Breast epithelium (tissue), 4 donors: ENCODE data around the gene PRIM1. TPM values are rescaled to one million over a fixed set of nuclear protein-coding genes. Genes with fewer than 3 reads are reported as not detected.
"Not testable (repeated sequence)": the region's sequence is repeated elsewhere in the genome, so short reads cannot be mapped to it uniquely, and the experiment has no call there.

Experiments used
- DNase-seq, 2 donors: peaks; one replicate each; pipeline ENCODE4 v3.0.0-alpha.2; 2019; ENCODE audit warnings: low spot score in 2 of 2
- H3K27ac ChIP-seq, 2 donors: fragments of 200-600 bp; sonication (generic) in 1 of 2; one replicate each; pipeline ENCODE4 v1.5.1; 2016 to 2019; ENCODE audit warnings: mild to moderate bottlenecking in 1 of 2
- H3K27me3 ChIP-seq, 2 donors: fragments of 200-600 bp; sonication (generic) in 1 of 2; one replicate each; pipeline versions ENCODE4 v1.5.1 to v1.6.0; 2017 to 2019; ENCODE audit warnings: control low read depth in 1 of 2, mild to moderate bottlenecking in 1 of 2
- H3K36me3 ChIP-seq: fragments of 200-600 bp; one replicate; pipeline ENCODE4 v1.5.1; 2019
- H3K4me1 ChIP-seq, 2 donors: fragments of 200-600 bp; sonication (generic); one replicate each; pipeline ENCODE4 v1.5.1; 2016 to 2019; ENCODE audit warnings: control low read depth in 1 of 2
- H3K4me3 ChIP-seq, 3 donors: fragments of 200-600 bp; sonication (generic); 1 replicate in 2 of 3; 2 replicates in 1 of 3; pipeline ENCODE4 v1.5.1; 2016 to 2019; ENCODE audit warnings: mild to moderate bottlenecking in 3 of 3, moderate library complexity in 2 of 3
- H3K9me3 ChIP-seq, 2 donors: fragments of 200-600 bp; sonication (generic) in 1 of 2; one replicate each; pipeline ENCODE4 v1.5.1; 2016 to 2019; ENCODE audit warnings: control low read depth in 1 of 2
- POLR2A ChIP-seq: fragments of 450-650 bp; IDR thresholded peaks from one replicate; pipeline ENCODE4 v1.6.1; 2016; ENCODE audit warnings: antibody characterized with exemption, mild to moderate bottlenecking, moderate library complexity
- POLR2AphosphoS5 ChIP-seq, 3 donors: sonication (generic); formaldehyde crosslinking; IDR thresholded peaks; one replicate each; pipeline ENCODE4 v1.6.1; 2017; ENCODE audit warnings: antibody characterized with exemption in 3 of 3
- intact Hi-C: fragments of 100-400 bp; cut with DNase I; formaldehyde crosslinking; loops from one replicate; pipeline ENCODE4 v1.15.1; 2023; ENCODE audit warnings: low total_unique reads
- total RNA-seq, 3 donors: library from RNA; depleted of rRNA; stranded (reverse); fragments of >200 nt; gene quantifications; one replicate each; pipeline ENCODE4 v1.1.0, GENCODE V29; 2016
- TF ChIP-seq, protein P1 (sequence below), 3 donors: fragments of 450-650 bp; IDR thresholded peaks; one replicate each; pipeline ENCODE4 v1.5.1; 2016 to 2017; ENCODE audit warnings: antibody characterized with exemption in 3 of 3, mild to moderate bottlenecking in 3 of 3, moderate library complexity in 3 of 3

The PRIM1 gene
- total RNA-seq, 3 donors from 2014 or later: 7.9 to 13.0 (median 8.3) TPM

DNA sequence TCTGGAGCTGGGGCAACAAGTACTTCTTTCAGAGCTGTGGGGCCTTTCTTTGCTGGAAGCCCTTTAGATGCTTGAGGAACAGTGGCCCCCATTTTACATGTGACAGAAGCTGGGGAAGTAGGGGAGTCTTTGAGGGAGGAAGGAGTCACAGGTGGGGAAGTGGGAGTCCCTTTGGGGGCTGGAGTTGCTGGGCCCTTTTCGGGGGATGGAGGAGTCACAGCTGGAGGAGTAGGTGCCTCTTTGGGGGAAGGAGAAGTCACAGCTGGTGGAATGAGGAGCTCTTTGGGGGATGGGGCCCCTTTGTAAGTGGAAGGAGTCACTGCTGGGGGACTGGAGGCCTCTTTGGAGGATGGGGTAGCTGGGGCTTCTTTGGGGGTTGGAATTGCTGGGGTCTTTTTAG, 35.7 kb downstream of the PRIM1 start:
- Histone ChIP-seq H3K4me3 (peak overlapping the region in 1 of 3 donors; percentile 19), H3K9me3 (no peaks in the 10 kb centered on the region), H3K4me1 (peaks cover 5 to 26% of the 10 kb centered on the region in 2 donors), H3K27ac (peak overlapping the region in 1 of 2 donors; percentile 28), H3K27me3 (no peaks in the 10 kb centered on the region), H3K36me3 (no peaks in the 10 kb centered on the region)
- intact Hi-C loops: no loop called here
- no peak for TF ChIP-seq POLR2AphosphoS5 (IDR thresholded peaks at IDR 0.05)
- TF ChIP-seq POLR2A: no peak
- TF ChIP-seq, protein P1, sequence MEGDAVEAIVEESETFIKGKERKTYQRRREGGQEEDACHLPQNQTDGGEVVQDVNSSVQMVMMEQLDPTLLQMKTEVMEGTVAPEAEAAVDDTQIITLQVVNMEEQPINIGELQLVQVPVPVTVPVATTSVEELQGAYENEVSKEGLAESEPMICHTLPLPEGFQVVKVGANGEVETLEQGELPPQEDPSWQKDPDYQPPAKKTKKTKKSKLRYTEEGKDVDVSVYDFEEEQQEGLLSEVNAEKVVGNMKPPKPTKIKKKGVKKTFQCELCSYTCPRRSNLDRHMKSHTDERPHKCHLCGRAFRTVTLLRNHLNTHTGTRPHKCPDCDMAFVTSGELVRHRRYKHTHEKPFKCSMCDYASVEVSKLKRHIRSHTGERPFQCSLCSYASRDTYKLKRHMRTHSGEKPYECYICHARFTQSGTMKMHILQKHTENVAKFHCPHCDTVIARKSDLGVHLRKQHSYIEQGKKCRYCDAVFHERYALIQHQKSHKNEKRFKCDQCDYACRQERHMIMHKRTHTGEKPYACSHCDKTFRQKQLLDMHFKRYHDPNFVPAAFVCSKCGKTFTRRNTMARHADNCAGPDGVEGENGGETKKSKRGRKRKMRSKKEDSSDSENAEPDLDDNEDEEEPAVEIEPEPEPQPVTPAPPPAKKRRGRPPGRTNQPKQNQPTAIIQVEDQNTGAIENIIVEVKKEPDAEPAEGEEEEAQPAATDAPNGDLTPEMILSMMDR (IDR thresholded peaks at IDR 0.05): no peak
- DNase-seq: no peak

DNA sequence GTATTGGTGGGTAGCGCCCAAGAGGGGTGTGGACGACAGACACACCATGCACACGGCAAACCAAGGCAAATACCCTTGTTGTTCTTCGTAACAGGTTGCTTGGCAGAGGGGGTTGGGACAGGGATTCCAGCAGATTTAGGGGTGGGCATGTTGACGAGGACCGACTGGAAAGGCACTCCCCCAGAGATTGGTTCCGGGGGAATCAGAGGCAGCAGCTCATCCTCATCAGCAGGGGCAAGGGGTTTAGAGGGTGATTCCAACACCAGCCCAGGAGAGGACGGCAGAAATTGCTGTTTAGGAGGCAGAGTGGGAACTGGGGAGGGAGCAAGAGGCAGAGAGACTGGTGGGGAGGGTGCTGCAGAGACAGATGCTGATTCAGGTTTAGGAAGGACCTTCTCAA, 36.3 kb downstream of the PRIM1 start:
- Histone ChIP-seq H3K4me3 (peak overlapping the region in 1 of 3 donors; percentile 19), H3K27ac (peak overlapping the region in 1 of 2 donors; percentile 32), H3K4me1 (peaks cover 6 to 20% of the 10 kb centered on the region in 2 donors), H3K36me3 (no peaks in the 10 kb centered on the region), H3K27me3 (no peaks in the 10 kb centered on the region), H3K9me3 (no peaks in the 10 kb centered on the region)
- TF ChIP-seq, protein P1 (IDR thresholded peaks at IDR 0.05): no peak
- TF ChIP-seq POLR2A: no peak
- no peak for TF ChIP-seq POLR2AphosphoS5 (IDR thresholded peaks at IDR 0.05)
- intact Hi-C loops: no loop called here
- peak in 1 of 2 donors; percentile 9 for DNase-seq

DNA sequence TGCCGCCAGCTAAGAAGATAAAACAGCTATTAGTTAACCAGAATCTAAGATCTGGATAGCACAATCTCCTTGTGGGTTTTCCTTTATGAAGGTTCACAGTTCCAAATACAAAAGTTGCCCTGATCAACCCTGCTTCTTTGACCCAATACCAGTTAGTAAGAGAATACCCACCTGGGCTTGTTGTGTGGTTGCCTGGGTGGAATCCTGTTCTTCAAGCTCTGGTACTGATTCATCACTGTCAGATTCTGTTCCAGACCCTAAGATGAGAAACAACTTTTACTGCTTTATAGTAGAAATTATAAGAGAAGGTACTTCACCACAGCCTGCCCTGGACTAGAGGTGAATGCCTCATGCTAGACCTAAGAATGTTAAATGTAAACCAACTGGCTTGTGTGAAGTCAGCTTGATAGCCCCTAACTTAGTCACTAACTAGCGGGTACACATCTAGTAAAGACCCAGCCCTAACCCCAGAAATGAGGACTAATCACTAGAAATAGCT, 37.6 kb downstream of the PRIM1 start:
- TF ChIP-seq POLR2A: no peak
- TF ChIP-seq POLR2AphosphoS5 (IDR thresholded peaks at IDR 0.05): no peak
- TF ChIP-seq, protein P1 (IDR thresholded peaks at IDR 0.05): no peak
- no peaks in the 10 kb centered on the region for H3K36me3 ChIP-seq
- DNase-seq: no peak
- H3K4me1 ChIP-seq: peaks cover 2 to 7% of the 10 kb centered on the region in 2 donors
- no peaks in the 10 kb centered on the region for H3K27me3 ChIP-seq
- H3K9me3 ChIP-seq: no peaks in the 10 kb centered on the region
- intact Hi-C loops: no loop called here
- H3K4me3 ChIP-seq: no peak overlapping the region
- H3K27ac ChIP-seq: no peak overlapping the region

DNA sequence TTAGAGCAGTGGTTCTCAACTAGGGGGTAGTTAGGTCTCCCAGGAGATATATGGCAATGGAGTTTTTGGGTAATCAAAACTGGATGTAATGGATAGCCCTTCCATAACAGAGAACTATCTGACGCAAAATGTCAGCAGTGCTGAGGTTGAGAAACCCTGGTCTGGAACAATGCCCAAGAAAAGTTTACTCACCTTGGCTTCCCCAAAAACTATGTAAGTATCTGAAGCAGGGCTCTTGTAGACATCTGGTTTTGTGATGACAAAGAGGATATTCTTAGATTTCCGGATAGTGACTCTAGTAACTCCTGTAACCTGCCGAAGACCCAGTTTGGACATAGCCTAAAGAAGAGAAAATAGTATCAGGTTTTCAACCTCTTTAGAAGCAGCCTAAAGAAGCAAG, 38.8 kb downstream of the PRIM1 start:
- no peak overlapping the region for H3K4me3 ChIP-seq
- no peaks in the 10 kb centered on the region for H3K9me3 ChIP-seq
- no peak for TF ChIP-seq POLR2A
- no peak for TF ChIP-seq POLR2AphosphoS5 (IDR thresholded peaks at IDR 0.05)
- TF ChIP-seq, protein P1 (IDR thresholded peaks at IDR 0.05): no peak
- no peaks in the 10 kb centered on the region for H3K27me3 ChIP-seq
- no peak for DNase-seq
- no peaks in the 10 kb centered on the region for H3K36me3 ChIP-seq
- intact Hi-C loops: no loop called here
- H3K27ac ChIP-seq: no peak overlapping the region
- H3K4me1 ChIP-seq: peaks cover 0 to 2% of the 10 kb centered on the region in 2 donors

DNA sequence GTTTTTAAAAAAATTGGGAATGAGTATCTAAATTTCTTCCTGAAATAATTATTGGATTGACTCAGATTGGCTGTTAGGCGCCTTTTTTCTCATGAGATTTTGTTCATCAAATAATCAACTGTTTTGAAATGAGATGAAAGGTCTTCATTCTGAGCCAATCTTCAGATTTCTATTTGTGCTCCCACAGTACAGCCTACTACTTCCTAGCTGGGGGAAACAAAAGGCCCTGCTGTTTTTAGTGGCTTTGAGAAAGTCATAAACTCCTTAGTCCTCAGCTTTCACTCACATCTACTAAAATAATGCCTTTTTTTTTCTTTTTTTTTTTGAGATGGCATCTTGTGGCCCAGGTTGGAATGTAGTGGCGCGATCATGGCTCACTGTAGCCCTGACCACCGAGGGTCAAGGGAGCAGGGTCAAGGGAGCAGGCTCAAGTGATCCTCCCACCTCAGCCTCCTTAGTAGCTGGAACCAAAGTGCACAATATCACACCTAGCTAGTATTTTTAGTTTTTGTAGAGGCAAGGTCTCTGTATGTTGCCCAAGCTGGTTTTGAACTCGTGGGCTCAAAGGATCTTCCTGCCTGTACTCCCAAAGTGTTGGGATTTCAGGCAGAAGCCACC, 42.3 kb downstream of the PRIM1 start:
- DNase-seq: no peak
- Histone ChIP-seq H3K4me3 (no peak overlapping the region), H3K36me3 (no peaks in the 10 kb centered on the region), H3K27ac (no peak overlapping the region), H3K9me3 (no peaks in the 10 kb centered on the region), H3K27me3 (no peaks in the 10 kb centered on the region), H3K4me1 (peaks cover 0 to 2% of the 10 kb centered on the region in 2 donors)
- intact Hi-C loops: no loop called here
- TF ChIP-seq, protein P1 (IDR thresholded peaks at IDR 0.05): no peak
- no peak for TF ChIP-seq POLR2A

DNA sequence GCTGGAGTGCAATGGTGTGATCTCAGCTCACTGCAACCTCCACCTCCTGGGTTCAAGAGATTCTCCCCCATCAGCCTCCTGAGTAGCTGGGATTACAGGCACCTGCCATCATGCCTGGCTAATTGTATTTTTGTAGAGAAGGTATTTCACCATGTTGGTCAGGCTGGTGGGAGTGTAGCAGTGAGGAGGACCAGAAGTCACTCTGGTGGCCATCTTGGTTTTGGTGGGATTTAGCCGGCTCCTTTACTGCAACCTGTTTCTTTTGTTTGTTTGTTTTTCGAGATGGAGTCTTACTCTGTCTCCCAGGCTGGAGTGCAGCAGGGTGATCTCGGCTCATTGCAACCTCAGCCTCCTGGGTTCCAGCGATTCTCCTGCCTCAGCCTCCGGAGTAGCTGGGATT, 47.6 kb downstream of the PRIM1 start:
- H3K4me1 ChIP-seq, H3K27ac ChIP-seq, H3K27me3 ChIP-seq, H3K4me3 ChIP-seq, H3K9me3 ChIP-seq, H3K36me3 ChIP-seq, DNase-seq, intact Hi-C loops: not testable (repeated sequence)
